Fibroblast of lung (primary cell): Measurements from ENCODE around the gene FAM241B. TPM values are rescaled to one million over a fixed set of nuclear protein-coding genes. Genes with fewer than 3 reads are reported as not detected.

Experiments
- DNase-seq, 2 donors: peaks; one replicate each; pipeline versions ENCODE4 v3.0.0 to v3.0.0-alpha.2; 2010; ENCODE audit warnings: low read depth in 2 of 2
- H2AFZ ChIP-seq: 2 replicates; pipeline ENCODE4 v1.5.1; 2012; ENCODE audit warnings: low read length, control low read depth, inconsistent platforms
- H3K27ac ChIP-seq: 2 replicates; pipeline ENCODE4 v1.5.1; 2011; ENCODE audit warnings: low read length, control low read depth; ENCODE audit not compliant: insufficient read depth
- H3K27me3 ChIP-seq: 2 replicates; pipeline ENCODE4 v1.5.1; 2011; ENCODE audit warnings: mild to moderate bottlenecking, low read length; ENCODE audit not compliant: control insufficient read depth, insufficient read depth
- H3K36me3 ChIP-seq: 2 replicates; pipeline ENCODE4 v1.5.1; 2011; ENCODE audit warnings: low read length; ENCODE audit not compliant: control insufficient read depth, insufficient read depth
- H3K4me1 ChIP-seq: 2 replicates; pipeline ENCODE4 v1.5.1; 2011; ENCODE audit warnings: low read length; ENCODE audit not compliant: control insufficient read depth, insufficient read depth; ENCODE audit errors: extremely low read depth
- H3K4me2 ChIP-seq: 2 replicates; pipeline ENCODE4 v1.5.1; 2011; ENCODE audit warnings: low read length, control low read depth; ENCODE audit not compliant: insufficient read depth; ENCODE audit errors: extremely low read depth
- H3K4me3 ChIP-seq, 4 experiments: fragments of 200-600 bp in 1 of 4; sonication (generic) in 1 of 4; replicated peaks in 1 of 4; 2 replicates each; pipeline ENCODE4 v1.5.1; 2011 to 2016; ENCODE audit warnings: low read length in 4 of 4, low read depth in 3 of 4, mild to moderate bottlenecking in 3 of 4, control low read depth in 2 of 4, inconsistent platforms in 1 of 4, mixed read lengths in 1 of 4; ENCODE audit not compliant: insufficient read depth in 1 of 4; ENCODE audit errors: control extremely low read depth in 1 of 4
- H3K79me2 ChIP-seq: 2 replicates; pipeline ENCODE4 v1.5.1; 2012; ENCODE audit warnings: mild to moderate bottlenecking, low read length, inconsistent platforms; ENCODE audit not compliant: control insufficient read depth, insufficient read depth
- H3K9ac ChIP-seq: 2 replicates; pipeline ENCODE4 v1.5.1; 2011; ENCODE audit warnings: mild to moderate bottlenecking, low read length, control low read depth; ENCODE audit not compliant: insufficient read depth
- H3K9me3 ChIP-seq: 2 replicates; pipeline ENCODE4 v1.5.1; 2012; ENCODE audit warnings: low read depth, low read length; ENCODE audit not compliant: control insufficient read depth, insufficient read depth
- H4K20me1 ChIP-seq: 2 replicates; pipeline ENCODE4 v1.5.1; 2011; ENCODE audit warnings: low read length; ENCODE audit not compliant: control insufficient read depth, insufficient read depth; ENCODE audit errors: extremely low read depth
- CTCF ChIP-seq, 2 donors: IDR thresholded peaks in 1 of 2; conservative IDR thresholded peaks in 1 of 2; 1 replicate in 1 of 2; 2 replicates in 1 of 2; pipeline ENCODE4 v1.5.1; 2011 to 2012; ENCODE audit warnings: low read length in 2 of 2, control low read depth in 1 of 2, inconsistent platforms in 1 of 2, low read depth in 1 of 2, mild to moderate bottlenecking in 1 of 2
- EZH2 ChIP-seq: IDR thresholded peaks from 2 replicates; pipeline ENCODE4 v1.5.1; 2012; ENCODE audit warnings: low read length, control low read depth, mild to moderate bottlenecking; ENCODE audit errors: missing control alignments
- polyA plus RNA-seq, 2 donors: library from polyadenylated mRNA; depleted of rRNA in 1 of 2; stranded (reverse) in 1 of 2; unstranded in 1 of 2; fragments of >200 nt; gene quantifications; 2 replicates each; pipeline ENCODE4 v1.2.1, GENCODE V29; 2011 to 2012; ENCODE audit warnings: missing spikeins in 1 of 2
- total RNA-seq: library from RNA; depleted of rRNA; stranded (reverse); fragments of >200 nt; gene quantifications from 2 replicates; pipeline ENCODE4 v1.2.1, GENCODE V29; 2014

FAM241B gene
- total and polyA plus RNA-seq, 2 donors (not counting 1 experiment from before 2014, with no cell fraction given): 0.61 to 0.99 TPM

- H3K27ac ChIP-seq: no peak overlapping the region
- H3K4me1 ChIP-seq: no peaks in the 10 kb centered on the region
- DNase-seq: no peak
- H3K79me2 ChIP-seq: no peaks in the 10 kb centered on the region
- H2AFZ ChIP-seq: no peak overlapping the region
- no peak overlapping the region for H3K4me3 ChIP-seq
- peaks cover 9% of the 10 kb centered on the region for H3K27me3 ChIP-seq
- H3K36me3 ChIP-seq: no peaks in the 10 kb centered on the region
- no peaks in the 10 kb centered on the region for H3K9me3 ChIP-seq
- no peak overlapping the region for H3K9ac ChIP-seq
- H3K4me2 ChIP-seq: no peak overlapping the region
- TF ChIP-seq EZH2: no peak
- TF ChIP-seq CTCF (conservative IDR thresholded peaks at IDR 0.05 in 1 of 2, IDR thresholded peaks at IDR 0.05 in 1 of 2; ENCODE audit: low read depth in 1 of 2, low read length in 2 of 2): no peak
- H4K20me1 ChIP-seq: no peaks in the 10 kb centered on the region
Observed at GRCh38 chr10:69631566-69631965, 1.5 kb downstream of the FAM241B start.

GRCh38 chr10:69632516-69633199 is 2.6 kb downstream of the FAM241B start:
- peak in 1 of 2 donors; percentile 38 for DNase-seq
- H3K27me3 ChIP-seq: peaks cover 8% of the 10 kb centered on the region
- TF ChIP-seq EZH2: no peak
- TF ChIP-seq CTCF (conservative IDR thresholded peaks at IDR 0.05 in 1 of 2, IDR thresholded peaks at IDR 0.05 in 1 of 2; ENCODE audit: low read depth in 1 of 2, low read length in 2 of 2): no peak

GRCh38 chr10:69633673-69634635 is 3.9 kb downstream of the FAM241B start:
- H3K4me2 ChIP-seq: no peak overlapping the region
- H3K9me3 ChIP-seq: no peaks in the 10 kb centered on the region
- no peak for DNase-seq
- H2AFZ ChIP-seq: no peak overlapping the region
- no peaks in the 10 kb centered on the region for H3K4me1 ChIP-seq
- no peaks in the 10 kb centered on the region for H4K20me1 ChIP-seq
- TF ChIP-seq EZH2 (no peak), CTCF (conservative IDR thresholded peaks at IDR 0.05 in 1 of 2, IDR thresholded peaks at IDR 0.05 in 1 of 2; ENCODE audit: low read depth in 1 of 2, low read length in 2 of 2) (no peak)
- H3K9ac ChIP-seq: no peak overlapping the region
- H3K4me3 ChIP-seq: no peak overlapping the region
- H3K79me2 ChIP-seq: no peaks in the 10 kb centered on the region
- H3K27ac ChIP-seq: no peak overlapping the region
- H3K27me3 ChIP-seq: peaks cover 11% of the 10 kb centered on the region
- H3K36me3 ChIP-seq: no peaks in the 10 kb centered on the region

More at GRCh38 chr10:69632516-69633199, 2.6 kb downstream of the FAM241B start:
- no peak overlapping the region for H3K4me3 ChIP-seq
- no peak overlapping the region for H3K4me2 ChIP-seq
- no peaks in the 10 kb centered on the region for H3K36me3 ChIP-seq
- no peak overlapping the region for H3K9ac ChIP-seq
- H3K27ac ChIP-seq: no peak overlapping the region
- no peaks in the 10 kb centered on the region for H3K79me2 ChIP-seq
- H3K4me1 ChIP-seq: no peaks in the 10 kb centered on the region
- no peak overlapping the region for H2AFZ ChIP-seq
- H4K20me1 ChIP-seq: no peaks in the 10 kb centered on the region
- no peaks in the 10 kb centered on the region for H3K9me3 ChIP-seq
